Stimulated activated CD8-positive, alpha-beta memory T cell treated with anti-CD3 and anti-CD28 coated beads, Interleukin-4, amount 100 ng/mL, for 1 hour (primary cell): ENCODE results near the gene MEIS3.
"Not testable (repeated sequence)": the region's sequence is repeated elsewhere in the genome, so short reads cannot be mapped to it uniquely, and the experiment has no call there.

Source experiments
- DNase-seq, 2 donors: peaks; one replicate each; pipeline ENCODE4 v3.0.0-alpha.2; 2020; ENCODE audit warnings: low read depth in 2 of 2, low spot score in 1 of 2

Gene MEIS3

DNA sequence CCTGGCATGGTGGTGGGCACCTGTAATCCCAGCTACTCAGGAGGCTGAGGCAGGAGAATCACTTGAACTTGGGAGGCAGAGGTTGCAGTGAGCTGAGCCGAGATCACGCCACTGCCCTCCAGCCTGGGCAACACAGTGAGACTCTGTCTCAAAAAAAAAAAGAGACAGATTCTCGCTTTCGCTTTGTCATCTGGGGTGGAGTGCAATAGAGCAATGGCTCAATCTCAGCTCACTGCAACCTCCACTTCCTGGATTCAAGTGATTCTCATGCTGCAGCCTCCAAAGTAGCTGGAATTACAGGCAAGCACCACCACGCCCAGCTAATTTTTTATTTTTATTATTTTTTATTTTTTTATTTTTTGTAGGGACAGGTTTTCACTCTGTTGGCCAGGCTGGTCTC, 30.6 kb downstream of the MEIS3 start:
- not testable (repeated sequence) for DNase-seq

DNA sequence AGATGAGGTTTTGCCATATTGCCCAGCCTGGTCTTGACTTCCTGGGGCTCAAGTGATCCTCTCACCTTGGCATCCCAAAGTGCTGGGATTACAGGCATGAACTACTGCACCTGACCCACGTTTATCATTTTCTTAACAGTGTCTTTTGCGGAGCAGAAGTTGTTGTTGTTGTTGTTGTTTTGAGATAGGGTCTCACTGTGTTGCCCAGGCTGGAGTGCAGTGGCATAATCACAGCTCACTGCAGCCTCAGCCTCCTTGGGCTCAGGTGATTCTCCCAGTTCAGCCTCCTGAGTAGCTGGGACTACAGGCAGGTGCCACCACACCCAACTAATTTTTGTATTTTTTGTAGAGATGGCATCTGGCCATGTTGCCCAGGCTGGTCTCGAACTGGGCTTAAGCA, 31.7 kb downstream of the MEIS3 start:
- not testable (repeated sequence) for DNase-seq

DNA sequence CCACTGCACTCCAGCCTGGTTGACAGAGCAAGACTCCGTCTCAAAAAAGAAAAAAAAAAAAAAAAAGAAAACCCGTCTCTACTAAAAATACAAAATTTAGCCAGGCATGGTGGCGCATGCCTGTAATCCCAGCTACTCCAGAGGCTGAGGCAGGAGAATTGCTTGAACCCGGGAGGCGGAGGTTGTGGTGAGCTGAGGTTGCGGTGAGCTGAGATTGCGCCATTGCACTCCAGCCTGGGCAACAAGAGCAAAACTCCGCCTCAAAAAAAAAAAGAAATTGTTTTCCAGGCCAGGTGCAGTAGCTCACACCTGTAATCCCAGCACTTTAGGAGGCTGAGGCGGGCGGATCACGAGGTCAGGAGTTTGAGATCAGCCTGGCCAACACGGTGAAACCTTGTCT, 32.7 kb downstream of the MEIS3 start:
- not testable (repeated sequence) for DNase-seq

DNA sequence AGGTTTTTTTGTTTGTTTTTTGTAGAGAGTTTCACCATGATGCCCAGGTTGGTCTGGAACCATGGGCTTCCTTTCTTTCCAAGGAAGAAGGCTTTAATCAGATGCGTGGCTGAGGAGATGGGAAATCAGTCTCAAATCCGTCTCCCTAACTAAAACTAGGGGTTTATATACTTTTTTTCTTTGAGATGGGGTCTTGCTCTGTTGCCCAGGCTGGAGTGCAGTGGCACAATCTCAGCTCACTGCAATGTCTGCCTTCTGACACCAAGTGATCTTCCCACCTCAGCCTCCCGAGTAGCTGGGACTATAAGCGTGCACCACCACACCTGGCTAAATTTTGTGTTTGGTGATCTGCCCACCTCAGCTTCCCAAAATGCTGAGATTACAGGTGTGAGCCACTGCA, 34.8 kb downstream of the MEIS3 start:
- DNase-seq = not testable (repeated sequence)

DNA sequence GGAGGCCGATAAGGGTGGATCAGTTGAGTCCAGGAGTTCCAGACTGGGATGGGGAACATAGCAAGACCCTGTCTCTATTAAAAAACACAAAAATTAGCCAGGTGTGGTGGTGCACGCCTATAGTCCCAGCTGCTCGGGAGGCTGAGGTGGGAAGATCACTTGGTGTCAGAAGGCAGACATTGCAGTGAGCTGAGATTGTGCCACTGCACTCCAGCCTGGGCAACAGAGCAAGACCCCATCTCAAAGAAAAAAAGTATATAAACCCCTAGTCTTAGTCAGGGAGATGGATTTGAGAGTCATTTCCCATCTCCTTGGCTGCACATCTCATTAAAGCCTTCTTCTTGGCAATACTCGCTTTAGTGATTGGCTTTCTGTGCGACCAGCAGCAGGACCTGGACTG, 35.4 kb downstream of the MEIS3 start:
- not testable (repeated sequence) for DNase-seq

DNA sequence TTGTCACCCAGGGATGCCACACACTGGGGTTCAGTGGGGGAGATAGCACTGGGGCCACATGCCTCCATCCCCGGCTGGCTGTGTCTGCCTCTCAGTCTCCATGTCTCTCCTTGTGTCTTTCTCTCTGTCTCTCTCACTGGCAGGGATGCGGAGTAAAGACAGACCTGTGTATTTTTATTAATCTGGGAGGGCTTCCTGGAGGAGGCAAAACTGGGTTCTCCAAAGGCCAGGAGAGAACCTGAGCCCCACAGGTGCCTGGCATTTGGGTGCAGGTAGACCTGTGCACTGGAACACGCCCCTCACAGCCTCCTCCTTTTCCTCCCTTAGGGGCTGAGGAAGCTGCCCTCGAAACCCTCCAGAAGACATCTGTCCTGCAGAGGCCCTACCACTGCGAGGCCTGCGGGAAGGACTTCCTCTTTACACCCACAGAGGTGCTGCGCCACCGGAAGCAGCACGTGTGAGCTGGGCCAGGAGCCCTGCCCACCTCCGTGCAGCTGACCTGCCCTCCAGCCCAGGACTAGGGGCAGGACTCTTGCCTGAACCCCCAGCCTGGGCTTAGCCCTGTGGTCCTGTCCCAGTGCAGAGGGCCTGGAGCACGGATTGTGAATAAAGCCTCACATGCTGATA, 37.6 kb downstream of the MEIS3 start:
- DNase-seq = no peak

DNA sequence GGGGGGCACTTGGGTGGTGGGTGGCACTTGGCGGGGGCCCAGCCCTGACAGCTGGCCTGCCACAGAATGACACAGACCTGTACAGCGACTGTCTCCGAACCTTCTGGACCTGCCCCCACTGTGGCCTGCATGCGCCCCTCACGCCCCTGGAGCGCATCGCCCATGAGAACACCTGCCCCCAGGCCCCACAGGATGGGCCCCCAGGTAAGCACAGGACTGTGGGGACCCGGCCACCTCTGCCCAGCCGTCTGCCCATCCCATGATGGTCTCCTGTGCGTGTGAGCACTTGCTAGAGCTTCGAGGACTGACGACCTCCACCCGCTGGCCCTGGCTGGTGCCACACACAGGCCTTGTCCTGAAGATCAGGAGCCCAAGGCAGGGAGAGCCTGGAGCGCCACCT, 38.2 kb downstream of the MEIS3 start:
- no peak for DNase-seq

DNA sequence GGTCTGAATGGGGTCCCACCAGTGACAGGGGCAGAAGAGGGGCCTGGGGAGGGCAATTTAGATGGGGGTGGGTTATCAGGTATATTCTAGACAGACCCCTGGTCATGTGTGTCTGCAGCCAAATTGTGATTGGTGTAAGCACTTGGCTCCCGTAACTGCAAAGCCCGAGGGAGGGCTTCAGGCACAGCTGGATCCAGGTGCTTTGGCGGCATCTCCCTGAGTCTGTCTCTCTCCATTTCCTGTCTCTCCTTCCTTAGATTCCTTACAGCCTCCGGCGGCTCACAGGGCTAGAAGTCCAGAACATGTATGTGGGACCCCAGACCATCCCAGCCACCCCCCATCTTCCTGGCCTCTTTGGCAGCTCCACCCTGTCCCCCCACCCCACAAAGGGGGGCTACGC, 38.8 kb downstream of the MEIS3 start:
- no peak for DNase-seq

DNA sequence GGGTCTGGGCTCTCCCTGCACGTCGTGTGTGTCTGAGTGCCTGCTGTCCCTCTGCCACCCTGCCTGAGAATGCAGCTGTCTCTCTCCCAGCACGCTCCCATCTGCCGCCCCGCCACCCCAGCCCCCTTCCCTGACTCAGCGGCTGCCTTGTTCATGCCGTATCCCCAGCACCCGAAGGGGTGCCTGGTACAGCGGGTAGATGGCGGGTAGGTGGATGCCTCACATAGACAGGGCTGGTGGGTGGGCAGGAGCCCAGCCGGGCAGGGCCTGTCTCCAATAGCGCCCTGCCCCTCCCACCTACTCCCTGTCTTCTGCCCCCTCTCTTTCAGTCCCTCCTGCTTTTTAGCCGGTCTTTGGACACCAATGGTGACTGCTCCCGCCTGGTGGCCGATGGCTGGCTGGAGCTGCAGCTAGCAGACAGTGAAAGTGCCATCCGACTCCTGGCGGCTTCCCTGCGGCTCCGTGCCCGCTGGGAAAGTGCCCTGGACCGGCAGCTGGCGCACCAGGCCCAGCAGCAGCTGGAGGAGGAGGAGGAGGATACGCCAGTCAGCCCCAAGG, 39.9 kb downstream of the MEIS3 start:
- no peak for DNase-seq

DNA sequence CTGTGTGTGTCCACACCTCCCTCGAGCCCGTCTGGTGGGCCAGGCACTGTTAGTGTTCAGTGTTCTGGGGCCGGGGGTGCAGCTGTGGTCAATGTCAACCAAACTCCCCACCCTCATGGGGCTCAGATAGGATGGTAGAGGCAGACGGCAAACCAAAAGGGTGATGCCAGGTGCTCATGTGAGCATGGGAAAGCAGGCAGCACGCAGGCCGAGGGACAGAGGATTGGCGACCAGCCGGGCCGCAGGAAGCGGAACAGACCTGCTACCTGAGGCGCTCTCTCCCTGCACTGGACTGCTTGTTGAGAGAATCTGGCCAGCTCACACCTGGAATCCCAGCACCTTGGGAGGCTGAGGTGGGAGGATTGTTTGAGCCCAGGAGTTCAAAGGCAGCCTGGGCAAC, 41.1 kb downstream of the MEIS3 start:
- no peak for DNase-seq

DNA sequence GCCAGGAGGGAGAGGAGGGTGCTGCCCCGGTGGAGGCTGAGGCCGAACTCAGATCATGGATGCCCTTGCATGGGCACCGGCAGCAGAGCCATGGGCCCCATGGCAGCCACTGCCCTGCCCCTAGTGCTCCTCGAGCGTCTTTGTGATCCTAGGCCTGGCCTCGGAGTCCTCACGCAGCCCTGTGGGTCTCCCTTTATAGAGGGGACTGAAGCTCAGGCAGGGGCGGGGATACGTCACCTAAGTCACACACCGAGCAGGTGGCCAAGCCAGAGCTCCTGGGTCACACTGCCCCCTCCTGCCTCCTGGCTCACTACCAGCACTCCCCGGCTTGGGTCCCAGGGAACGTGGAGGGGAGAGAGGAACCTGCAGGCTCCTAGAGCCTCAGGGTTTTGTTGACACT, 41.5 kb downstream of the MEIS3 start:
- no peak for DNase-seq

DNA sequence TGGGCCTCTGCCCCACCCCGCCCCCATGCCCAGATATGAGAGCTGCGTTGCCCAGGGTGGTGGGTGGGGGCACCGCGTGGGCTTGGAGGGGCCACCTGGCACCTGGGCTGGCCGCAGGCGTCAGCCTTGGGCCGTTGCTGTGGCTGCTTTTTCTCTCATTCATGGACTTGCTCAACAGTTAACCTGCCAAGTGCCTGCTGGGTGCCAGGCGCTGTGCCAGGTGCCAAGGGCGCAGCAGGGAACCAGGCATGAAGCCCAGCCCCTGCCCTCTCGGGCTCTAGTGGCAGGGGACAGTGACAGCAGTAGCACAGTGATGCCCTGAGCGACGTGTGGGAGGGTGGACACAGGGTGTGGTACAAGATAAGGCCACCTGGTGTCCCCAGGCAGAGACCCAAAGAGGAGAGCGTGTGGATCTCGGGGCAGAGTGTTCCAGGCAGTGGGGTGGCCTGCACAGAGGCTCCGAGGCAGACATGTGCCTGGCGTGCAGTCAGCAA, 42.1 kb downstream of the MEIS3 start:
- no peak for DNase-seq

DNA sequence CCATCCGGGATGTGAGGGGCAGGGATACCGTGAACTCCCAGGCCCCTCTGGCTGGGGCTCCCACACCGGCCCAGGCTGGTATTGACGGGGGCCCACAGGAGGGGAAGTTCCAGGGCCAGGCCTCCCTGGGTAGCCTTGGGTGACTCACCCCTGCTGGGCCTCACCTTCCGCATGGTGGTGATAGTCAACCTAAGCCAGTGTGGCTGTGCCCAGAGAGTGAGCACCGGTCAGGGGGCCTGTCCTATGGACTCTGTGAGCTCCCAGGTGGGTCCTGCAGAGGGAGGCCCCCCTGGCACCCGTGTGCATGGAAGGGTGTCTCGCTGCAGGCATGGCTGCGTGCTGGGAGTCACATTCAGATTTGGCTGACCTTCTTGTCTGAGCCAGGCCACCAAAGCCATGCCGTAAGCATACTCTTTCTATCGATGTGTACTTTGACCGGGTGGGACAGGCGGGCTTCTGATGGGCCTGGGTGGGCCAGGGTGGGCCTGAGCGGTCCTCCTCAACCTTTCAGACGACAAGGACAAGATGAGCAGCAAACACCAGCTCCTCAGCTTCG, 42.7 kb downstream of the MEIS3 start:
- no peak for DNase-seq

DNA sequence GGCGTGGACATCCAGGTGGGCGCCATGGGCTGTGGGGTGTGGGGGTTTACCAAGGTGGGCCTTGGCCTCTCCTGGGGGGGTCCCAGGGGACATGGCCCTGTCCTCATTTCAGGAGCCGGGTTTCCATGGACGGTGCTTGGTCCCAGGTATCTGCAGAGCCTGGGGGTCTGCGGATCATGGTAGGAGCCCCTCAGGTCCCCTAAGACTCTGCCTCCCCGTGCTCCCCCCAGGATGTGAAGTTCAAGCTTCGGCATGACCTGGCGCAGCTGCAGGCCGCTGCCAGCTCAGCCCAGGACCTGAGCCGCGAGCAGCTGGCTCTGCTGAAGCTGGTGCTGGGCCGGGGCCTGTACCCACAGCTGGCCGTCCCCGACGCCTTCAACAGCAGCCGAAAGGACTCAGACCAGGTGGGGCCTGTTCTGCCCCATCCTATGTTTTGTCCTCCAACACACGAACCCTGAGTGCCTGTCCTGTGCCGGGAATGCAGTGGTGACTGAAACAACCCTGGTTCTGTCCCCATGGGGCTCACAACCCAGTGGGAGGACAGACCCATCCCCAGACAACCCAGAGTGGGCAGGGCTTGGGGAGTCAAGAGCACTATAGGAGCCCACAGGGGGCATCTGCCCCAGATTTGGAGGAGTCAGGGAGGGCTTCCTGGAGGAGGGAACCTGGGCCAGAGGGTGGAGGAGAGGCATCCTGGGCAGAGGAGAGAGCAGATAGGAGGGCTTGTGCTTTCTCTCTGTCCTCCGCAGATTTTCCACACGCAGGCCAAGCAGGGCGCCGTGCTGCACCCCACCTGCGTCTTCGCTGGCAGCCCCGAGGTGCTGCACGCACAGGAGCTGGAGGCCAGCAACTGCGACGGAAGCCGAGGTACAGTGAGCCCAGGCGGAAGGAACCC, 43.4 kb downstream of the MEIS3 start:
- DNase-seq = no peak

DNA sequence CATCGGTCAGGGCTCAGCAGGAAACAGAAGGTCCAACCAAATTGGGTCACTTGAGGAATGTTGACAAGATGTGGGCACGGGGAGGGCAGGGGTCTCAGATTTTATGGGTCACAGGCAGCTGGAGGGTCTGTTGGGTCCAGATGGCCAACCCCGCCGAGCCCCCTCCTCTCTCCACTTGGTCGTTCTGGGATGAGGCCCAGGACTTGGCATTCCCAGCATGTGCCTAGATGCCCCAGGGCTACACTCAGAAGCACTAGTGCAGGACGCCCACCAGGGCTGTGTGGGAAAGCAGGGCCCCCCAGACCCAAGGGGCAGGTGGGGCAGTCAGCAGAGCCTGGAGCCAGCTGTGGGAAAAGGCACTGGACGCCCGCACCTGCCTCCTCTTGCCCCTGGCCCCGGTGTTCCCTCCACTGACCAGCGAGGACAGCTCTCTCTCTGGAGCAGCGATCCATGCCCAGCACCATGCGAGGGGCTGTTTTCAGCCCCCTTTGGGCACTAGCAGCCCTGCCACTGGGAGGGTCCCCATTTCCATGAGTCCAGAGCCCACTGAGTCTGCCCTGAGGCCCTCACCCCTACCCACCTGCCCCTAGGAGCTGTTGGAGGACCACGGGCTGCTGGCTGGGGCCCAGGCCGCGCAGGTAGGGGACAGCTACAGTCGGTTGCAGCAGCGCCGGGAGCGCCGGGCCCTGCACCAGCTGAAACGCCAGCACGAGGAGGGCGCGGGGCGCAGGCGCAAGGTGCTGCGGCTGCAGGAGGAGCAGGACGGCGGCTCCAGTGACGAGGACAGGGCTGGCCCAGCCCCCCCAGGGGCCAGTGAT, 44.2 kb downstream of the MEIS3 start:
- no peak for DNase-seq

DNA sequence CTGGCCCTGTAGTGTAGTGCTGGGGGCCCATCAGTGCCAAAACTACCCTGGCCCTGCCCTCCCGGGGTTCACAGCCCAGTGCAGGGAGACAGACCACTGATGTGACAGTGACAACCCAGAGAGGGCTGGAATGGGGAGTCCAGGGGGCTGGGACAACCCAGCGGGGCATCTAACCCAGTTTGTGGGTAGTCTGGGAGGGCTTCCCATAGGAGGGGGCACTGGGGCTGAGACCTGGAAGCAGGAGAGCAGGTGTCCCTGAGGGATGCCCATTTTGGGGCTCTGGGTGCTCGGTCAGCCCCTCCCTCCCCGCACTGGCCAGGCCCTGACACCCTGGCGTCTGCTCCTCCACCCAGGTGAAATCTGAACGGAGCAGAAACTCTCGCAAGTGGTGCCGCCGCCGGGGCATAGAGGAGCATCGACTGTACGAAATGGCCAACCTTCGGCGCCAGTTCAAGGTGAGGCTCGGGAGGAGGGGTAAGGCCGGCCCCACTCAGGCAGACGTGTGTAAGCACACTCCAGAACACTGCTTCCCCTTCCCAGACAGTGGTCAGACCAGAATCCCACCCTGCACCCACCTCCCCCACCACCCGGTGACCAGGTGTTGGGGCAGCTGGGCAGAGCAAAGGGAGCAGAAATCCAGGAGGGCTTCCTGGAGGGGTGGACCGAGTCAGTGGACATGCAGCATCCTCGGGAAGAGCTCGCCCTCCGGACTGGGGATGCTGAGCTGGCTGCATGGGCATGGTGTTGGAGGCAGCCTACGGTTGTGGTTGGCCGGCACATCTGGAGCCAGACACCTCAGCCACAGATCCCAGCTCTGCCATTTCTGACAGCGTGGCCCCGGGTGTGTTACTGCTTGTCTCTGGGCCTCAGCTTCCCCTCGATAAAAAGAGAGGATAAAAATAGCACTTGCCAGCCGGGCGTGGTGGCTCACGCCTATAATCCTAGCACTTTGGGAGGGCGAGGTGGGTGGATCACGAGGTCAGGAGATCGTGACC, 45.8 kb downstream of the MEIS3 start:
- DNase-seq = no peak

DNA sequence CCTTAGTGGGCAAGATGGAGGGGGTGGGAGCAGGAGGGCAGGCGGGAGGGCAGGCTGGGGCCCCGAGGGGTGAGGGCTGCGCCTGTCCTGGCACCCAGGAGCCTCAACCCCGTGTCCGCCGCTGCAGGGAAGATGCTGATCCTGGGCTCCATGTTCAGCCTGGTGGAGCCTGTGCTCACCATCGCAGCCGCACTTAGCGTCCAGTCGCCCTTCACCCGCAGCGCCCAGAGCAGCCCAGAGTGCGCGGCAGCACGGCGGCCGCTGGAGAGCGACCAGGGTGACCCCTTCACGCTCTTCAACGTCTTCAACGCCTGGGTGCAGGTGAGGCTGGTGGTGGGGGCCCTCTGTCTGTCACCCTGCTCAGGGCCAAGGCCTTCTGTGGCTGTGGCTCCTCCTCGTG, 46.7 kb downstream of the MEIS3 start:
- DNase-seq = no peak

DNA sequence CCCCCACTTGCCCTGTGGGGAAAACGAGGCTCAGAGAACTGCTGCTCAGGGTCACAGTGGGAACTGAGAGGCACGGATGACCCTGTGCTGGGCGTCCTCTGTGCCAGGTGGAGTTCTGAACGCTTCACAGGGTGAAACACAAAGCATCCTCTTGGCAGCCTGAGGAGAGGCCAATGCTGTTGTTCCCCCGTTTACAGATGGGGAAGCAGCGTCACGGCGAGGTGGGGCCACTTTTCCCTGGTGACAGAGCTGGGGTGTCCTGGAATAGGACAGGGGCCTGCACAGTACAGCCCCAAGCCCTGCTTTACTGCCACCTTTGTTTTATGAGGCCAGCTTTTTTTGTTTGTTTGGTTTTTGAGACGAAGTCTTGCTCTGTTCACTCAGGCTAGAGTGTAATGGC, 48.1 kb downstream of the MEIS3 start:
- no peak for DNase-seq

DNA sequence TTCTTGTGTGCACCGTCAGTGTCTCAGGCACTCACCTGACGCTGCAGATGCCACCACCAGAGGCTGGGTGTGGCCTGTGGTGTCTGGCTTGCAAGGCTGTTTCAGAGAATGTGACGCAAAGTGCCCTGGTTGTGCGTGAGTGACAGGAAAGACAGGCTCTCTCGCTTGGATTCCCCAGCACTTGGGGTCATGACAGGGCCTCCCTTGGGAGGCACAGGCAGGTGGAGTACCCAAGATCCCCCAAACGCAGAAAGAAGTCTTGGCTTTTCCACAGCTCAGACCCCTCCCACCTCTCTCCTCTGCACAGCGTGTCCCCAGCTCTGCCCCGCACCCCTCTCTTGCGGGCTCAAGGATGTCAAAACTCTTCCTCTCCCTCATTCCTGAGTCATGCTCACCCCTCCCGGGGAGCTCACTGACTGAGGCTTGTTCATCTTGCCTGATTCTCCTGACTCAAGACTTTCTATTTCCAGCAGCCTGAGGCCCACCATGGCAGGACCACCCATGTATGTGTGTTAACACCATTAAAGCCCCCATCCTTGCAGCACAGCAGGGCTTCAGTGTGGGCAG, 49.2 kb downstream of the MEIS3 start:
- DNase-seq = no peak
